Activated naive CD4-positive, alpha-beta T cell treated with anti-CD3 and anti-CD28 coated beads, Interleukin-2, amount 10 ng/mL, durations not matched to agents 7 days and 5 days (primary cell): ENCODE data around the gene INO80.

Experiments used
- CTCF ChIA-PET: fragments of 350-600 bp; sonication (Branson Sonifier 250); formaldehyde crosslinking; loops from one replicate; lab custom pipeline; 2021; ENCODE audit warnings: antibody characterized with exemption; lab: Charles Lee
- DNase-seq: peaks from one replicate; pipeline ENCODE4 v3.0.0-alpha.2; 2020
- H3K27ac Mint-ChIP-seq: one replicate; pipeline ENCODE4 v1.8.0; 2021; ENCODE audit warnings: mild to moderate bottlenecking, moderate library complexity, mixed read lengths
- H3K27me3 Mint-ChIP-seq: one replicate; pipeline ENCODE4 v1.8.0; 2021; ENCODE audit warnings: mild to moderate bottlenecking, mixed read lengths
- H3K36me3 Mint-ChIP-seq: one replicate; pipeline ENCODE4 v1.8.0; 2021; ENCODE audit warnings: mixed read lengths
- H3K4me1 Mint-ChIP-seq: one replicate; pipeline ENCODE4 v1.8.0; 2021; ENCODE audit warnings: mixed read lengths
- H3K4me3 Mint-ChIP-seq: one replicate; pipeline ENCODE4 v1.8.0; 2021; ENCODE audit warnings: mild to moderate bottlenecking, moderate library complexity, mixed read lengths
- H3K9me3 Mint-ChIP-seq: one replicate; pipeline ENCODE4 v1.8.0; 2021; ENCODE audit warnings: mixed read lengths

INO80 gene

DNA sequence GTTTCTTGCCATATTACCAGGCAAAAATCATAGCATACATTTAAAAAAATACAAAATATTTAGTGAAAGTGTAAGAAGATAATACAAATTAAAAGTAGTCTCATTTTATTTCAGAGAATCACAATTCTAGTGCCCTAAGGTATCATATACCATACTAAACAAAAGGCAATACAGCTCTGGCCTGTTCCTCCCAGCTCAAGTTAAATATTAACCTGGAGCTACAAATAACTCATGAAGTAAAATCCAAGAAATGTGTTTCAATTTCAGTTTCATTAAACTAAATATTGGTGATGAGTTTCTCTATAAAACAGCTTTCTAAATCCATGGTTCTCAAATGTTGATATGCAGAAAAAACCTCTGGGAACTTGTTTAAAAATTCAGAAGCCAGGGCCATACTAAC lies 67.7 kb downstream of the INO80 start:
- Mint-ChIP-seq H3K27me3 (no peaks in the 10 kb centered on the region), H3K4me3 (no peak overlapping the region), H3K9me3 (no peaks in the 10 kb centered on the region), H3K27ac (no peak overlapping the region), H3K36me3 (peaks cover 38% of the 10 kb centered on the region), H3K4me1 (no peaks in the 10 kb centered on the region)
- no peak for DNase-seq
- CTCF ChIA-PET = no interaction called here

DNA sequence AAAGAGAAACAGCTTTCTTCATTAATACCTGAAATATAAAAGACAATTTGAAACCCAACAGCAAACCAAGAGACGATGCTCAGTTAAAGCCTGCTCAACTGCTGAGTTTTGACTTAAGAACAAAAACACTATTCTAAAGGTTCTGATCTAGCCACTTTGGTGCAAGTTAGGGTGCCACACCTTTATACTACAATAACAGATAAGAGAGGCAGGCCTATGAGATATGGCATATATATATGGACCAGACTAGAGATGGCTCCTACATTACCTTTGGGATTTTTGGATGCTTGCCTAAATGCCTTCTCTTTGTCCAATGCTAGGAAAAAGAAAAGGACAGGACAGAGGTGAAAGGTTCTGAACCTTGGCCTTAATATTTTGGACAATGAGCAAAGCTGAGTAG lies 68.6 kb downstream of the INO80 start:
- H3K4me1 Mint-ChIP-seq = no peaks in the 10 kb centered on the region
- no peaks in the 10 kb centered on the region for H3K27me3 Mint-ChIP-seq
- no peaks in the 10 kb centered on the region for H3K9me3 Mint-ChIP-seq
- peaks cover 43% of the 10 kb centered on the region for H3K36me3 Mint-ChIP-seq
- no peak for DNase-seq
- H3K4me3 Mint-ChIP-seq = no peak overlapping the region
- no peak overlapping the region for H3K27ac Mint-ChIP-seq
- CTCF ChIA-PET = no interaction called here

DNA sequence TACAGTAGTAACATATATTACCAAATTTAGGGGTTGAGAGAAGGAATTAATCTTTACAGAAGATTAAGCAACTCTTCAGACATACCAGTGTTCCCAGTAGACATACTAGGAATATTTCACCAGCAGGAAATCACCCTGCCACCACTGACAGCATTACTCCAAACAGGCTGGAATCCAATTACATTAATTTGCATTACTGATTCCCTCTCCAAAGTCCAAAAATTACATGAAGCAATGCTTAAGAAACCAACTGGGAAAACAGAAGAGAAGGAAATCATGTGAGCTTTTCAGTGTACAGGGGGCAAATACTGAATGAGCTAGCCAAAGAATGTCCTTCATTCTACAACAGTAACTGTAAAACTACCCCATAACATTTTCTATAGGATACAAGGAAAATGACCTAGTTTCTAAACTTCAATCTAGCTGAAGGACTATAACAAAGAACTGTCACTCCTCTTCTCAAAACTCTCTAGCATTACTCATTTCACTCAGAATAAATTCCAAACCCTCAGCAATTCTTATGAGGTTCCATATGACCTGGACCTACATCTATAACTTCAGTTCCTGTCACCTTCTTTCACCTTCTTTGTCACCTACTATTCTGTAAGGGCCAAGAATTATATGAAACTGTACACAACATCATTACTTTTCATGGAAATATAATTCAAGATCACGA lies 72.7 kb downstream of the INO80 start:
- H3K9me3 Mint-ChIP-seq = no peaks in the 10 kb centered on the region
- H3K27ac Mint-ChIP-seq = no peak overlapping the region
- no peaks in the 10 kb centered on the region for H3K27me3 Mint-ChIP-seq
- peaks cover 31% of the 10 kb centered on the region for H3K36me3 Mint-ChIP-seq
- DNase-seq = no peak
- no peak overlapping the region for H3K4me3 Mint-ChIP-seq
- CTCF ChIA-PET = no interaction called here
- no peaks in the 10 kb centered on the region for H3K4me1 Mint-ChIP-seq

DNA sequence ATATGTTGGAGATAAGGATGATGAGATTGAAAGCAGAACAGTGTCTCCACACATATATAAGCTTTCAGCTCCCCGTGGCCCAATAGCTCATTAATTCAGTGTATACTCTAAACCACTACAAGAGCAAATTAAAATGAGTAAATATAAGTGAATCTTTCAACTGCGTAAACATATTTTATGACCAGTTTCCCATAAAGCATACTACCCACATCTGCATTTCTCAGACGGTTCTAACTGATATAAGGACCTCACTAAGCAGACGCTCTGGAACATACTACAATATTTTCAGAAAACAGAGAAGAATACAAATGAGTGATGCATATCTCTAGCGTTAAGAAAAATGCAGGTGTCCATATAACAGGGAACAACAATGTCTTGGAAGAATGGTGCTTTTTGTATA lies 73.2 kb downstream of the INO80 start:
- CTCF ChIA-PET = no interaction called here
- Mint-ChIP-seq H3K9me3 (no peaks in the 10 kb centered on the region), H3K4me3 (no peak overlapping the region)

DNA sequence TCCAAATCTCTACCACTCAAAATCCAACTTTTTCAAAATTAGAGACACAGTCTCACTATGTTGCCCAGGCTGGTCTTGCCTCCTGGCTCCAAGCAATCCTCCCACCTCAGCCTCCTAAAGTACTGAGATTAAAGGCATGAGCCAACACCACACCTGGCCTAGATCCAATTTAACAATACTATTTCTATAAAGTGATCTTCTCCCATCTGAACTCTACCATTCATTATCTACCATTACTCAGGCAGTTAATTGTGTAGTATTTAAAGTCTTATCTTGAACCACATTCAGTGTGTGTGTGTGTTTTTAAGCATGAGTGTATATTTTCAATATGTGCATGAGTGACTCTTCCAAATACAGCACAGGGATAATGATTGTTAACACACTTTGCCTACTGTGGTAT lies 77.0 kb downstream of the INO80 start:
- Mint-ChIP-seq H3K9me3 (no peaks in the 10 kb centered on the region), H3K4me3 (no peak overlapping the region), H3K4me1 (peaks cover 2% of the 10 kb centered on the region), H3K36me3 (peaks cover 25% of the 10 kb centered on the region), H3K27me3 (no peaks in the 10 kb centered on the region), H3K27ac (no peak overlapping the region)
- CTCF ChIA-PET = no interaction called here
- no peak for DNase-seq

More for the DNA sequence above, 73.2 kb downstream of the INO80 start:
- H3K27me3 Mint-ChIP-seq = no peaks in the 10 kb centered on the region
- no peak overlapping the region for H3K27ac Mint-ChIP-seq
- H3K4me1 Mint-ChIP-seq = peaks cover 2% of the 10 kb centered on the region
- peaks cover 34% of the 10 kb centered on the region for H3K36me3 Mint-ChIP-seq
- no peak for DNase-seq

DNA sequence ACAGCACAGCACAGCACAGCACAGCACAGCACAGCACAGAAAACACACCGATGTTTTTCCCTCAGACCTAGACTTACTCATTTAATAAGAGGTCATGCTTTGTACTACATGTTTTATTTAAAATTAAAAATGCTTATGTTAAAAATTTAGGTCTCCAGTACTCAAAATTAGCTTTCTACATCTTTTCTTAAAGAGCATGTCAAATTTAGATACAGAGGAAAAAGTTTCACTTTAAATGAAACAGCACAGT lies 84.1 kb downstream of the INO80 start:
- no peak overlapping the region for H3K27ac Mint-ChIP-seq
- no peaks in the 10 kb centered on the region for H3K27me3 Mint-ChIP-seq
- no peak for DNase-seq
- no peaks in the 10 kb centered on the region for H3K9me3 Mint-ChIP-seq
- H3K36me3 Mint-ChIP-seq = peaks cover 14% of the 10 kb centered on the region
- CTCF ChIA-PET = interaction anchor here (1.6 kb wide), 1 partner anchor 126 kb away, joined by 4 read pairs; no protein-coding TSS in a partner anchor
- peaks cover 13% of the 10 kb centered on the region for H3K4me1 Mint-ChIP-seq
- H3K4me3 Mint-ChIP-seq = no peak overlapping the region

DNA sequence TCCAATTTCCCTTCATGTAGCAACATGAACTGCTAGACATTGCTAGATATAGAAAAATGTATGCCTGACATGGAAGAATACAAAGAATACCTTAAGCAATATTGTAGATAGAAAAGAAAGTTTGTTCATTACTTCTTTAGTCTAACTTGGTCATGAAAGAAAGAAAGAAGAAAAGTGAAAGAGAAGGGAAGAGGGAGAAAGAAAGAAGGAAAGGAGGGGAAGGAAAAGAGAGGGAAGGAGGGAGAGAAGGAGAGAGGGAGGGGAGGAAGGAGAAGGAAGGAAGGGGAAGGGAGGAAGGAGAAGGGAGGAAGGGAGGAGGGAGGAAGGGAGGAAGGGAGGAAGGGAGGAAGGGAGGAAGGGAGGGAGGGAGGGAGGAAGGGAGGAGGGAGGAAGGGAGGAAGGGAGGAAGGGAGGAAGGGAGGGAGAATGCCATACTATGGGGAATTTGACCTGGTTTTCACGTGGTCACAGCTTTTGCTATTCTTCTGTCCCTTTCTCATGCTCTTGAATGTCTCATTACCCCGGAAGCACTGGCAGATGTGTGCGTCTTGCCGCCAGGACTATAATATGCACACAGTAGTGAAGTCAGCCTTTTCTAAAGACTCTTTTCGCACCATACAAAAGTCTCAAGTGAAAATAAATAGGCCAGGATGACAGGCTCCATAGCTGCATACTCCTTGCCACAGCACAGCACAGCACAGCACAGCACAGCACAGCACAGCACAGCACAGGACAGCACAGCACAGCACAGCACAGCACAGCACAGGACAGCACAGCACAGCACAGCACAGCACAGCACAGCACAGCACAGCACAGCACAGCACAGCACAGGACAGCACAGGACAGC lies 84.6 kb downstream of the INO80 start:
- H3K4me3 Mint-ChIP-seq = no peak overlapping the region
- no peaks in the 10 kb centered on the region for H3K9me3 Mint-ChIP-seq
- H3K27ac Mint-ChIP-seq = peak overlapping the region; percentile 35
- no peak for DNase-seq
- H3K27me3 Mint-ChIP-seq = no peaks in the 10 kb centered on the region
- peaks cover 13% of the 10 kb centered on the region for H3K4me1 Mint-ChIP-seq
- peaks cover 18% of the 10 kb centered on the region for H3K36me3 Mint-ChIP-seq
- CTCF ChIA-PET = interaction anchor here (1.6 kb wide), 1 partner anchor 125 kb away, joined by 4 read pairs; no protein-coding TSS in a partner anchor

DNA sequence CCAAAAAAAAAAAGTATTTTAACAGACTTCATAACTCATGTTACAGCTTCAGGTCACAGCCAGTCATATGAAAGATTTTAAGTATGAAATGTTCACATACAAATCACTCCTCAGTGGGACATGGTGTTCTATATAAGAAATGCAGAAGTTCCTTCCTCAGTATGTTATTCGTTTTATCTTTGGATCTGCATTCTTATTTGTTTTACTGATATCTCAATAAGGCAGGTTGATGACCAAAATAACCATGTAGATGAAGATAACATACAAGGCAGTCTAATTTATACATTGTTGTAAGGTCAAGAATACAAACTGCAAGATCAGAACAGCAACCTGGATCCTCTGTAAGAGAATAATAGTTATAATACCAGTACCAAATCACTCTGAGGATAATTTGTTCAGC lies 87.2 kb downstream of the INO80 start:
- peaks cover 24% of the 10 kb centered on the region for H3K36me3 Mint-ChIP-seq
- H3K4me3 Mint-ChIP-seq = no peak overlapping the region
- no peak overlapping the region for H3K27ac Mint-ChIP-seq
- no peaks in the 10 kb centered on the region for H3K9me3 Mint-ChIP-seq
- DNase-seq = no peak
- CTCF ChIA-PET = no interaction called here
- H3K27me3 Mint-ChIP-seq = no peaks in the 10 kb centered on the region
- H3K4me1 Mint-ChIP-seq = peaks cover 13% of the 10 kb centered on the region

DNA sequence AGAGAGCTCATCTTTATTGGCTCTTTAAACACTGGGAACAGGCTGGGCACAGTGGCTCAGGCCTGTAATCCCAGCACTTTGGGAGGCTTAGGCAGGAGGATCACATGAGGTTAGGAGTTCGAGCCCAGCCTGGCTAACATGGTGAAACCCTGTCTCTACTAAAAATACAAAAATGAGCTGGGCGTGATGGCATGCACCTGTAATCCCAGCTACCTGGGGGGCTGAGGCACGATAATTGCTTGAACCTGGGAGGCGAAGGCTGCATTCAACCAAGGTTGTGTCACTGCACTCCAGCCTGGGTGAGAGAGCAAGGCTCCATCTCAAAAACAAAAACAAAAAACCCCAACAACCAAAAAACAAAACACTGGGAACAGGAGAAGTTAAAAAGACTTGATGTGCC lies 90.7 kb downstream of the INO80 start:
- no peak for DNase-seq
- H3K27me3 Mint-ChIP-seq = no peaks in the 10 kb centered on the region
- H3K36me3 Mint-ChIP-seq = peaks cover 33% of the 10 kb centered on the region
- CTCF ChIA-PET = interaction anchor here (0.9 to 3.3 kb wide), 6 partner anchors 9 to 167 kb away, joined by 3 to 21 read pairs (median 4); no protein-coding TSS in a partner anchor
- no peaks in the 10 kb centered on the region for H3K4me1 Mint-ChIP-seq
- H3K27ac Mint-ChIP-seq = no peak overlapping the region
- no peaks in the 10 kb centered on the region for H3K9me3 Mint-ChIP-seq
- no peak overlapping the region for H3K4me3 Mint-ChIP-seq

DNA sequence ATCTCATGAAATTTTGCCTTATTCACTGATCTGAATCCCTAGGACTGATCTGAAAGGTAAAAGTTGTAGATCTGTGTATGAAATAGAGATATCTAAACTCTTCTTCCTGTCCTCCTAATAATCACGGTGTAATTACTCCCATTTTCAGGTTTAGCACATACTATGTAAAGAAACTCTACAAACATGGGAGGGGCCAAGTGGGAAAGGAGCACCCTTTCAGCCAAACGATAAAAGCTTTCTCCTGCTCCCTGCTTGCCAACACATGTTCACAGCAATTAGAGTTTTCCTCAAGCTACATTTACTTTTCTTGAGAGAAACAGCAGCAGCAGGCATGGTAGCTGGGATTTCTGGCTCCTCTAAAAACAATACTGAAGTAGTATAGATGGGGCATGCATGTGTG lies 91.2 kb downstream of the INO80 start:
- Mint-ChIP-seq H3K9me3 (no peaks in the 10 kb centered on the region), H3K4me1 (no peaks in the 10 kb centered on the region), H3K27me3 (no peaks in the 10 kb centered on the region), H3K27ac (no peak overlapping the region), H3K36me3 (peaks cover 34% of the 10 kb centered on the region), H3K4me3 (no peak overlapping the region)
- no peak for DNase-seq
- CTCF ChIA-PET = interaction anchor here (0.7 to 3.3 kb wide), 6 partner anchors 10 to 167 kb away, joined by 3 to 21 read pairs (median 4); no protein-coding TSS in a partner anchor

DNA sequence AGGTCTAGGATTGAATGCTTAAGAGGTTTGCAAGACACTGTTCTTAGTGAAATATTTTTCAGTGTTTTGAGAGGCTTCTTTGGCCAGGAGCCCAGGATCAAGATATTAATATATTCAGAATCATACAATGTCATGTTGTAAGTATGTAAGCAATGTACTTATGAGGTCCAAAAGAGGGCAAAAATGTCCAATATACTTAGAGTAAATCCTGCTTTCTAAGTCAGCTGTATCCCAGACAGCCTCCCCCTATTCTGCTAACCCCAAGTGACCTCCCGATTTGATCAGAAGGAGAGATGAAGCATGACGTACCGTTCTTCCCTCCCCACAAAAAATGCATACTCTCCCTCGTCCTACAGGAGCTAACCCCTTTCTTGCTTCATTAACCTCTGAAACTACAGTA lies 91.9 kb downstream of the INO80 start:
- Mint-ChIP-seq H3K4me1 (no peaks in the 10 kb centered on the region), H3K4me3 (no peak overlapping the region), H3K36me3 (peaks cover 34% of the 10 kb centered on the region), H3K27ac (no peak overlapping the region), H3K27me3 (no peaks in the 10 kb centered on the region), H3K9me3 (no peaks in the 10 kb centered on the region)
- CTCF ChIA-PET = interaction anchor here (0.5 to 3.3 kb wide), 6 partner anchors 70 to 166 kb away, joined by 3 to 21 read pairs (median 4); no protein-coding TSS in a partner anchor
- DNase-seq = no peak

DNA sequence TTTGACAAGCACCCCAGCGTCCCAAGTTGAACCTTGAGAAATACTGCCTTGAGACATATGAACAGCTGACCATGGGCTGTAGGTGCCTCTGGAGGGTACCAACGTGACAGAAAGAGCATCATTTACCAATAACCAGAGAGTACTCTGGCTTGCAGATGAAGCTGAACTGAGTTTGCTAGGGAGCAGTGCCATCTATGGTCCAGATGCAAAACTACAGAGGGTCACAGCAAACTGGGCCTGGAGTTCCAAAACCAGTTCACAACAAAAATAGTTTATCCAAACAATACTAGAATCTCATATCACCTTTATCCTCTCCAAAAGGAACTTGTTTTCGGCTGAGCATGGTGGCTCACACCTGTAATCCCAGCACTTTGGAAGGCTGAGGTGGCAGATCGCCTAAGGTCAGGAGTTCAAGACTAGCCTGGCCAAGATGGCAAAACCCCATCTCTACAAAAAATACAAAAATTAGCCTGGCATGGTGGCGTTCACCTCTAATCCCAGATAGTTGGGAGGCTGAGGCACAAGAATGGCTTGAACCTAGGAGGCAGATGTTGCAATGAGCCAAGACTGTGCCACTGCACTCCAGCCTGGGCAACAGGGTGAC lies 93.5 kb downstream of the INO80 start:
- Mint-ChIP-seq H3K27ac (no peak overlapping the region), H3K9me3 (no peaks in the 10 kb centered on the region), H3K27me3 (no peaks in the 10 kb centered on the region), H3K4me3 (no peak overlapping the region), H3K36me3 (peaks cover 39% of the 10 kb centered on the region), H3K4me1 (peaks cover 6% of the 10 kb centered on the region)
- CTCF ChIA-PET = interaction anchor here (0.8 to 6.5 kb wide), 10 partner anchors 12 to 207 kb away, joined by 3 to 54 read pairs (median 5); no protein-coding TSS in a partner anchor
- DNase-seq = peak; percentile 66

DNA sequence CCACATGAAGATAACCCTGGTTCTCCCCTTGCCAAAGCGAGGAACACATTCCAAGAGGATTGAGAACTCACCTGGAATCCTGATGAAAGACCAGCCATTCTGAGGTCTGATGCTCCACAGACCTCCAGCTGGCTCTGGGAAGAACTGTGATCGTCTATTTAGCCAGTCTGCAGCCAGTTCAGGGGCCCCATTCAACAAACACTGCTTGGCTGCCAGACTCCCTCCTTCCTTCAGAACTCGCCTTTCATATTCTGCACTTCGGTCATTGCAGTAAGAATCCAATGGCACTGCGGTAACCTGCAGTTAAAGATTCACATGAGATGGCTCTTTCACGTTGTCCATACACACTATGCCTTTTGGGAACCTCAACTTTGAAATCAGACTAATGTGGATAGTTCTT lies 95.3 kb downstream of the INO80 start:
- H3K9me3 Mint-ChIP-seq = no peaks in the 10 kb centered on the region
- H3K4me1 Mint-ChIP-seq = peaks cover 14% of the 10 kb centered on the region
- H3K36me3 Mint-ChIP-seq = peaks cover 35% of the 10 kb centered on the region
- no peaks in the 10 kb centered on the region for H3K27me3 Mint-ChIP-seq
- no peak overlapping the region for H3K4me3 Mint-ChIP-seq
- no peak for DNase-seq
- CTCF ChIA-PET = interaction anchor here (0.8 to 6.5 kb wide), 7 partner anchors 14 to 163 kb away, joined by 3 to 54 read pairs (median 3); no protein-coding TSS in a partner anchor
- H3K27ac Mint-ChIP-seq = no peak overlapping the region

DNA sequence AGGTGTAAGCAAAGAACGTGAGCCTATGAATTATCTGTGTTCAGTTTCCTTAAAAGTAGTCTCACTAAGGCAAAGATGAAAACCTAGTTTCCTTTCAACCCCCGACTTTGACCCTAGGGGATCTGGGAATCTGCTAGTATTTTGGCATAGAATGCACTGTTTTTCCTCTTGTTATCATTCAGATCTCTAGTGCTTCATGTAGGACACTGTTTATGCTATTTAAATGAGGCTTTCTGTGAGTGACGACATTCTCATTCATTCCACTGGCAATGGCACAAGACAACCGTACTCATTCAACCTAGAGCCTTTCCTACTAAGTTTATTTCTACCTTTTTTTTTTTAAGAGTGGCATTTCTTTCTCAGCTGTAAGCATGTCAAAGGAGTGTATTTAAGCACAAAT lies 95.8 kb downstream of the INO80 start:
- peaks cover 35% of the 10 kb centered on the region for H3K36me3 Mint-ChIP-seq
- H3K4me3 Mint-ChIP-seq = no peak overlapping the region
- H3K4me1 Mint-ChIP-seq = peaks cover 14% of the 10 kb centered on the region
- no peaks in the 10 kb centered on the region for H3K27me3 Mint-ChIP-seq
- no peak for DNase-seq
- CTCF ChIA-PET = interaction anchor here (1.5 to 6.5 kb wide), 2 partner anchors 105 to 115 kb away, joined by 3 to 54 read pairs; no protein-coding TSS in a partner anchor
- H3K9me3 Mint-ChIP-seq = no peaks in the 10 kb centered on the region
- no peak overlapping the region for H3K27ac Mint-ChIP-seq
